ENCODE results near the gene DHRS4L2. TPM values are rescaled to one million over a fixed set of nuclear protein-coding genes. Genes with fewer than 3 reads are reported as not detected.
"Not testable (repeated sequence)": the region's sequence is repeated elsewhere in the genome, so short reads cannot be mapped to it uniquely, and the experiment has no call there.

DHRS4L2 gene
- total RNA-seq, 2 donors from 2014 or later: 10.6 to 17.6 TPM

GRCh38 chr14:24013654-24014514 is 25.2 kb downstream of the DHRS4L2 start:
- H3K9me3 ChIP-seq: no peaks in the 10 kb centered on the region
- peak; percentile 48 to 94 for TF ChIP-seq CTCF (IDR thresholded peaks at IDR 0.05)
- no peaks in the 10 kb centered on the region for H3K36me3 ChIP-seq
- DNase-seq (ENCODE audit: low spot score): no peak
- no peaks in the 10 kb centered on the region for H3K27me3 ChIP-seq
- no peak overlapping the region for H3K4me3 ChIP-seq
- no peaks in the 10 kb centered on the region for H3K4me1 ChIP-seq
- H3K27ac ChIP-seq: no peak overlapping the region

- not testable (repeated sequence) for DNase-seq (ENCODE audit: low spot score); H3K4me1 ChIP-seq; H3K9me3 ChIP-seq; H3K27me3 ChIP-seq; H3K4me3 ChIP-seq; H3K36me3 ChIP-seq; H3K27ac ChIP-seq
These were observed 27.0 kb downstream of the DHRS4L2 start for GRCh38 chr14:24015745-24016144.

GRCh38 chr14:24018978-24019377 is 30.2 kb downstream of the DHRS4L2 start:
- H3K4me1 ChIP-seq; DNase-seq (ENCODE audit: low spot score); H3K36me3 ChIP-seq; H3K9me3 ChIP-seq; H3K4me3 ChIP-seq; H3K27ac ChIP-seq; H3K27me3 ChIP-seq: not testable (repeated sequence)

GRCh38 chr14:24019944-24020343 is 31.2 kb downstream of the DHRS4L2 start:
- DNase-seq (ENCODE audit: low spot score): not testable (repeated sequence)

GRCh38 chr14:24020520-24020919 is 31.8 kb downstream of the DHRS4L2 start:
- H3K27ac ChIP-seq; H3K36me3 ChIP-seq; H3K4me1 ChIP-seq; H3K27me3 ChIP-seq; H3K9me3 ChIP-seq; DNase-seq (ENCODE audit: low spot score); H3K4me3 ChIP-seq: not testable (repeated sequence)

More at GRCh38 chr14:24019944-24020343, 31.2 kb downstream of the DHRS4L2 start:
- H3K9me3 ChIP-seq, H3K36me3 ChIP-seq, H3K27me3 ChIP-seq, H3K4me3 ChIP-seq, H3K4me1 ChIP-seq, H3K27ac ChIP-seq: not testable (repeated sequence)
- peak in 1 of 2 donors; percentile 15 for TF ChIP-seq CTCF (IDR thresholded peaks at IDR 0.05)

GRCh38 chr14:24024939-24025418 is 36.2 kb downstream of the DHRS4L2 start:
- not testable (repeated sequence) for H3K9me3 ChIP-seq; DNase-seq (ENCODE audit: low spot score); H3K4me3 ChIP-seq; H3K27me3 ChIP-seq; H3K4me1 ChIP-seq; H3K27ac ChIP-seq; H3K36me3 ChIP-seq

- not testable (repeated sequence) for H3K27me3 ChIP-seq; H3K36me3 ChIP-seq; H3K4me3 ChIP-seq; DNase-seq (ENCODE audit: low spot score); H3K27ac ChIP-seq; H3K4me1 ChIP-seq
- H3K9me3 ChIP-seq: peaks cover 0 to 11% of the 10 kb centered on the region in 2 donors
These were observed 41.0 kb downstream of the DHRS4L2 start for GRCh38 chr14:24029687-24030086.

GRCh38 chr14:24031331-24031730 is 42.6 kb downstream of the DHRS4L2 start:
- peaks cover 0 to 11% of the 10 kb centered on the region in 2 donors for H3K9me3 ChIP-seq
- DNase-seq (ENCODE audit: low spot score); H3K27me3 ChIP-seq; H3K27ac ChIP-seq; H3K36me3 ChIP-seq; H3K4me1 ChIP-seq; H3K4me3 ChIP-seq: not testable (repeated sequence)
